ENCODE results near the gene CDKAL1. TPM values are rescaled to one million over a fixed set of nuclear protein-coding genes. Genes with fewer than 3 reads are reported as not detected.

Gene CDKAL1
- total and polyA plus RNA-seq, 11 donors = 3.2 to 14.3 (median 9.3) TPM

DNA sequence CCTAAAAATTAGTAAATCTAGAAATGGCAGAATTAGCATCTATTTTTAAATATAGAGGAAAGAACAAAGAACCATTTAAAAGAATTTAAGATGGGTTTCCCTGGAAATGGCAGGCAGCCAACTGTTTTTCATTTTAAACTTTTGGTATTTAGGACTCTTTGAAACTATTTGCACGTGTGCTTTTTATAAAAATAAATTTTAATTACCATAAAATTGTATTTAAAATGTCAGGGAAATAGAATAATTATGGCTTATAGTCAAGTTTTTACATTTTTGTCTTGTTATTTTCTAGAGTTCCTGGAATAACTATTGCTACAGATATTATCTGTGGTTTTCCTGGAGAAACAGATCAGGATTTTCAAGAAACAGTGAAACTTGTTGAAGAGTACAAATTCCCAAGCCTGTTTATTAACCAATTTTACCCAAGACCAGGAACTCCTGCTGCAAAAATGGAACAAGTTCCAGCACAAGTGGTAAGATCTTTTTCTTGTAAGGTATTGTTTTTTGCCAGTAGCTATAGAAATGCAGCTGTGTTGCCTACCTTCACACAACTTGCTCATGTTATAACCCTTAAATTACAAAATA is 530.6 kb downstream of the CDKAL1 start:
- DNase-seq (no peak), ATAC-seq (no peak)
- Histone ChIP-seq H3K36me3 (peaks cover 0 to 10% (median 0%) of the 10 kb centered on the region in 9 donors), H3K4me1 (peaks cover 0 to 8% (median 0%) of the 10 kb centered on the region in 12 donors), H3K27me3 (no peaks in the 10 kb centered on the region), H3K27ac (no peak overlapping the region), H3K9me3 (peaks cover 0 to 10% (median under 1%) of the 10 kb centered on the region in 12 donors), H3K4me3 (no peak overlapping the region)
- WGBS, 4 donors = 39 to 44% (median 40%) methylated on average over 1 of the region's 1 CpG
- intact Hi-C loops (cut with DNase I) = loop anchor here in 1 of 10 donors (5.0 kb wide), 1 partner anchor 33 kb away; no protein-coding TSS in a partner anchor
- TF ChIP-seq, protein P1, sequence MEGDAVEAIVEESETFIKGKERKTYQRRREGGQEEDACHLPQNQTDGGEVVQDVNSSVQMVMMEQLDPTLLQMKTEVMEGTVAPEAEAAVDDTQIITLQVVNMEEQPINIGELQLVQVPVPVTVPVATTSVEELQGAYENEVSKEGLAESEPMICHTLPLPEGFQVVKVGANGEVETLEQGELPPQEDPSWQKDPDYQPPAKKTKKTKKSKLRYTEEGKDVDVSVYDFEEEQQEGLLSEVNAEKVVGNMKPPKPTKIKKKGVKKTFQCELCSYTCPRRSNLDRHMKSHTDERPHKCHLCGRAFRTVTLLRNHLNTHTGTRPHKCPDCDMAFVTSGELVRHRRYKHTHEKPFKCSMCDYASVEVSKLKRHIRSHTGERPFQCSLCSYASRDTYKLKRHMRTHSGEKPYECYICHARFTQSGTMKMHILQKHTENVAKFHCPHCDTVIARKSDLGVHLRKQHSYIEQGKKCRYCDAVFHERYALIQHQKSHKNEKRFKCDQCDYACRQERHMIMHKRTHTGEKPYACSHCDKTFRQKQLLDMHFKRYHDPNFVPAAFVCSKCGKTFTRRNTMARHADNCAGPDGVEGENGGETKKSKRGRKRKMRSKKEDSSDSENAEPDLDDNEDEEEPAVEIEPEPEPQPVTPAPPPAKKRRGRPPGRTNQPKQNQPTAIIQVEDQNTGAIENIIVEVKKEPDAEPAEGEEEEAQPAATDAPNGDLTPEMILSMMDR (IDR thresholded peaks at IDR 0.05) = no peak
- no peak for TF ChIP-seq POLR2A (IDR thresholded peaks at IDR 0.05)

- Histone ChIP-seq H3K27me3 (no peaks in the 10 kb centered on the region), H3K4me3 (no peak overlapping the region), H3K27ac (no peak overlapping the region), H3K4me1 (peaks cover 0 to 8% (median 0%) of the 10 kb centered on the region in 12 donors), H3K9me3 (peaks cover 0 to 5% (median 0%) of the 10 kb centered on the region in 12 donors), H3K36me3 (peaks cover 0 to 10% (median 0%) of the 10 kb centered on the region in 9 donors)
- ATAC-seq (no peak), DNase-seq (no peak)
- intact Hi-C loops (cut with DNase I) = loop anchor here in 1 of 10 donors (5.0 kb wide), 1 partner anchor 35 kb away; no protein-coding TSS in a partner anchor
- TF ChIP-seq, protein P1 (IDR thresholded peaks at IDR 0.05) = no peak
- no peak for TF ChIP-seq POLR2A (IDR thresholded peaks at IDR 0.05)
- 89 to 95% (median 91%) methylated on average over 3 of the region's 3 CpGs for WGBS, 4 donors
Measured at GRCh38 chr6:21067521-21067920, 533.3 kb downstream of the CDKAL1 start.

GRCh38 chr6:21070620-21071019 is 536.4 kb downstream of the CDKAL1 start:
- WGBS, 4 donors = 46 to 62% (median 50%) methylated on average over 2 of the region's 2 CpGs
- Histone ChIP-seq H3K4me3 (no peak overlapping the region), H3K27me3 (no peaks in the 10 kb centered on the region), H3K4me1 (no peaks in the 10 kb centered on the region), H3K36me3 (peaks cover 0 to 10% (median 0%) of the 10 kb centered on the region in 9 donors), H3K9me3 (peaks cover 0 to 25% (median 3%) of the 10 kb centered on the region in 12 donors), H3K27ac (no peak overlapping the region)
- intact Hi-C loops (cut with DNase I) = no loop called here
- ATAC-seq = no peak
- TF ChIP-seq, protein P1 (IDR thresholded peaks at IDR 0.05) = no peak
- TF ChIP-seq POLR2A (IDR thresholded peaks at IDR 0.05) = no peak
- no peak for DNase-seq

GRCh38 chr6:21071780-21072468 is 537.7 kb downstream of the CDKAL1 start:
- intact Hi-C loops (cut with DNase I) = no loop called here
- H3K27me3 ChIP-seq = no peaks in the 10 kb centered on the region
- no peak for ATAC-seq

More at GRCh38 chr6:21071780-21072468, 537.7 kb downstream of the CDKAL1 start:
- Histone ChIP-seq H3K4me1 (no peaks in the 10 kb centered on the region), H3K36me3 (peaks cover 0 to 2% (median 0%) of the 10 kb centered on the region in 9 donors), H3K4me3 (no peak overlapping the region), H3K9me3 (peaks cover 0 to 25% (median 3%) of the 10 kb centered on the region in 12 donors), H3K27ac (no peak overlapping the region)
- DNase-seq = no peak
- WGBS, 4 donors = 75 to 88% (median 84%) methylated on average over 8 of the region's 8 CpGs
- TF ChIP-seq POLR2A (IDR thresholded peaks at IDR 0.05) = no peak
- TF ChIP-seq, protein P1 (IDR thresholded peaks at IDR 0.05) = no peak
